GM12891 (cell line): ENCODE data around the gene CDH23.
A peak's percentile ranks its signal among the peaks of the same experiment; 100 is the strongest.

Experiments used
- DNase-seq: peaks from one replicate; pipeline ENCODE4 v3.0.0; 2011; ENCODE audit warnings: low spot score; ENCODE audit not compliant: insufficient read length
- FAIRE-seq: peaks from 2 replicates; lab custom pipeline; 2011; peaks lifted over from hg19 to GRCh38; lab: Jason Lieb, UNC
- PAX5 ChIP-seq: IDR thresholded peaks from 2 replicates; pipeline ENCODE4 v1.6.1; 2011; ENCODE audit warnings: low read length, moderate library complexity, mild to moderate bottlenecking; ENCODE audit not compliant: insufficient read depth, severe bottlenecking
- POLR2A ChIP-seq: IDR thresholded peaks from 2 replicates; pipeline ENCODE4 v1.6.1; 2011; ENCODE audit warnings: low read depth, low read length, control low read depth
- POLR2AphosphoS5 ChIP-seq: IDR thresholded peaks from 2 replicates; pipeline ENCODE4 v1.6.1; 2011; ENCODE audit warnings: low read depth, low read length, control low read depth
- POU2F2 ChIP-seq: IDR thresholded peaks from 2 replicates; pipeline ENCODE4 v1.6.1; 2011; ENCODE audit warnings: low read depth, mild to moderate bottlenecking, control low read depth, low read length, moderate library complexity
- SPI1 ChIP-seq: IDR thresholded peaks from 2 replicates; pipeline ENCODE4 v1.6.1; 2011; ENCODE audit warnings: low read depth, low read length, control low read depth
- TAF1 ChIP-seq: IDR thresholded peaks from 2 replicates; pipeline ENCODE4 v1.6.1; 2011; ENCODE audit warnings: low read depth, low read length, control low read depth

The CDH23 gene

GRCh38 chr10:71731791-71732190, 335.1 kb downstream of the CDH23 start:
- TF ChIP-seq TAF1 (no peak), SPI1 (no peak), POLR2AphosphoS5 (no peak), PAX5 (no peak), POLR2A (no peak), POU2F2 (no peak)
- DNase-seq (no peak), FAIRE-seq (no peak)

DNA sequence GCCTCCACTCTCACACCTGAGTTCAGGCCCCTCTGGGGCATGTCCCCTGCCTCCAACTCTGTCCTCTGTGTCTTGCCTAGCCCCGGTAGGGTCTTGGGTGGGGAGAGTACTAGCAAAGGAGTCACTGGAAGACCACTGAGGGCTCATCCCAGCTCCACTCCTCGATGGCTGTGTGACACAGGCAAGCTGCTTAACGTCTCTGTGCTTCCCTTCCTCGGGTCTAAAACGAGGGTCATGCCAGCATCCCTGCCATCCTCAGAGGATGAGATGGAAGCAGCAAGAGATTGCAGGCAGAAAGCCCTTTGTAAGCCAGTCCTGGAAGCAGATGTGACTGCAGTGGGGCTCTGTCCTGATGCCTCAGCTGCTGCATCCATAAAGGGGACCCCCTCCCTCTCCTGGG, 338.1 kb downstream of the CDH23 start:
- DNase-seq, result no peak
- no peak for FAIRE-seq
- no peak for TF ChIP-seq PAX5
- no peak for TF ChIP-seq POU2F2
- TF ChIP-seq SPI1, result no peak
- TF ChIP-seq TAF1, result no peak
- TF ChIP-seq POLR2A, result no peak
- no peak for TF ChIP-seq POLR2AphosphoS5

DNA sequence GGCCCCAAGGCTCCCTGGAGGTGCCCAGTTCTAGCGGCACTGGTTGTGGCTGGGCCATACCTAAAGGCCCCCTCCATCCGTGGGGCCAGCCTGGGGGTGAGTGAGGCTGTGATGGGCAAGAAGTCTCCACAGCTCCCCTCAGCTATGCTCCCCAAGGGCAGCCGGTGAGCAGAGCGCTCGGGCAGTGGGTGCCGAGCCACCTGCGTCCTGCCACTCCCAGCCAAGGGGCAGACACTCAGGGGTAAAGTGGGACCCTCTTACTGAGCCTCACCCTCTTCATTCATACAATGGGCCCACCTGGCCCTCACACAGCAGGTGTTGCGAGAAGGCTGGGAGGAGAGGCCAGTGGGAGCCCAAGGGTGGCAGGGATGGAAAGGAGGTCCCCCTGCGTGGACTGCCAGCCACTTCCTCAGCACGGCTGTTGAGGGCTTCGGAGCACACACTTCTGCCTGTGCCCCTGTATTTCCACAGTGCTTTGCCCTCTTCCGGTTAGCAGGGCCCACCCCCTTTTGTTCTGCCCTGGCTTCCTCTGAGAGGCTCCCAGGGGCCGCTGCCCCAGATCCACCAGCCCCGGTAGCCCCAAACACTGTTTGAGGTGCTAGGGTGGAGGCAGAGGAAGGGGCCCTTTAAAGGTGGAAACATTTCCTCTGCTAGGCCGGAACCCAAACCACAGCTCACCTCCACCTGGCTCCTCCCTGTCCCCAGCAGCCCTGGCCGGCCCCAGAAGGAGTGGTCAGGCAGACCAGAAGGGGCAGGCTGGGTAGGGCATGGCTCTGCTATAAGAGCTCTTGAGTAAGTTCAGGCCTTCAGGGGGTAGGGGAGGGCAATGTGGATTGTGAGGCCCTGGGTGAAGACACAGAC, 339.2 kb downstream of the CDH23 start:
- no peak for FAIRE-seq
- TF ChIP-seq PAX5 (no peak), TAF1 (no peak), POLR2AphosphoS5 (no peak), SPI1 (0 out of 2 replicates have a peak, but pooled peaks have one; percentile 8), POU2F2 (no peak), POLR2A (no peak)
- DNase-seq, result no peak

DNA sequence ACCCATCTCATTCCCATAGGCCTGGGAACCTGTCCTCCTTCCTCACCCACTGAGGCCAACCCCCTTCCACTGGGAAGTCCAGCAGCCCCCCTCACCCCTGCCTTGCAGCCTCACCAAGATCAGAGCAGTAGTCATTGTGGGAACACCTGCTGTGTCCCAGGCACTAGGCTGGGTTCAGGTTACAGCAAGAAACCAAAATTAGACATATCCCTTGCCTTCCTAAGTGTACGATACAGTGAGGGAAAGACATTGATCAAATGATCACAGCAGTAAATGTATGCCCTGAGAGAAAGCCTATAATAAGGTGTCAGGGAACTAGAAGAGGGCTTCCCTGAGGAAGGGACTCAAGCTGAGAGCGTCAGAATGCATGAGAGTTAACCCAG, 339.8 kb downstream of the CDH23 start:
- FAIRE-seq, result peak; percentile 88
- TF ChIP-seq SPI1 (no peak), PAX5 (no peak)
- no peak for DNase-seq

DNA sequence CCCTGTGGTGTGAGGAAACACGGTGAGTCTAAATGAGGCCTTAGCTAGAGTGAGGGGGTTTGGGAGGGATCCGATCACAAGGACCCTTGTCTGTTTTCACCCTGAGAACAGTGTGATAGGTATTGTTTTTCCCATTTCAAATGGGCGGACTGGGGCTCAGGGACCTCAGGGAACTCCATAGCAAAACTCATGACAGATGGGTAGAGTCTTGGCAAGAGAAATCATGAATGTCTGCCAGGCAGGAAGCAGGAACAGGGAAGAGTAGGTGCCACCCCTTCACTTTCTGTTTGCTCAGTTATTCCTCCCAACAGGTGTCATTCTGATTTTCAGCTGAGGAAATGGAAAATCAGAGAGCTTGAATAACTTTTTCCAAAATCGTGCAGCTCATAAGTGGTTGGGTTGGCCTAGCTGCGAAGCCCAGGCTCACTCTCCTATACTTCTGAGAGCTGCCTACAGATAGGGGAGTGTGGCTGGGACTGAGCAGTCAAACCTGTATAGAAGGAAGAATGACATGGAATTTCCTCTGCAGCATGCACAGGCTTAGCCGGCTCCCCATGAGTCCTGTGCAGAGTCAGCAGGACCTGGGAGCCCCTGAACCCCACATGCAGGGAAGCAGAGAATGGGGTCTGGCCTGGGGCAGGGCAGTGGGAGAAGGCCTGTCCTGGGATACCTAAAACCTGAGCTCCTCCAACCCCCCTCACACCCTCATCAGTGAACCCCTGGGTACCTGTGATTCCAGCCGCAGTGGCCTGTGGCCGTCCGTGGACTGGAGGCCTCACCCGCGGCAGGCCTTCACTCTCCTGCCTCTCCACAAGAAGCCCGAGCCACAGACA, 340.5 kb downstream of the CDH23 start:
- no peak for FAIRE-seq
- TF ChIP-seq POLR2AphosphoS5, result no peak
- no peak for TF ChIP-seq PAX5
- no peak for TF ChIP-seq POLR2A
- no peak for TF ChIP-seq POU2F2
- TF ChIP-seq TAF1, result no peak
- no peak for TF ChIP-seq SPI1
- DNase-seq, result no peak

DNA sequence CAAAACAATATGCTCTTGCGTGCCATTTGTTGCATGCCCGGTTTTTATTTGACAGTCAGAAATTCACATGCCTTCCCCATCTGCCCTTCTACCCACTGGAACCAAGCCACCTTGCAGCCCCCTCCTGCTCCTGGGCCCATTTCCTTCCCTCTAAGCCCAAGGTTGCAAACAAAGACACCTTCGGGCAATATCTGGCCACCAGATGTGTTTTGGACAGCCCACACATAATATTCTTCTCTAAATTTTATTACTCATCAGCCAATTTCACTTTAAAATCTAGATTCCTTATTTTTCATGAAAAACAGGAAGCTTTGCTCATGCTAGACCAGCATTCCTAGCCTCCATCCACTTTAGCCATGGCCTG, 341.1 kb downstream of the CDH23 start:
- TF ChIP-seq PAX5, result no peak
- no peak for TF ChIP-seq POLR2A
- no peak for TF ChIP-seq SPI1
- no peak for TF ChIP-seq POLR2AphosphoS5
- TF ChIP-seq TAF1, result no peak
- TF ChIP-seq POU2F2, result no peak
- FAIRE-seq (no peak), DNase-seq (no peak)

DNA sequence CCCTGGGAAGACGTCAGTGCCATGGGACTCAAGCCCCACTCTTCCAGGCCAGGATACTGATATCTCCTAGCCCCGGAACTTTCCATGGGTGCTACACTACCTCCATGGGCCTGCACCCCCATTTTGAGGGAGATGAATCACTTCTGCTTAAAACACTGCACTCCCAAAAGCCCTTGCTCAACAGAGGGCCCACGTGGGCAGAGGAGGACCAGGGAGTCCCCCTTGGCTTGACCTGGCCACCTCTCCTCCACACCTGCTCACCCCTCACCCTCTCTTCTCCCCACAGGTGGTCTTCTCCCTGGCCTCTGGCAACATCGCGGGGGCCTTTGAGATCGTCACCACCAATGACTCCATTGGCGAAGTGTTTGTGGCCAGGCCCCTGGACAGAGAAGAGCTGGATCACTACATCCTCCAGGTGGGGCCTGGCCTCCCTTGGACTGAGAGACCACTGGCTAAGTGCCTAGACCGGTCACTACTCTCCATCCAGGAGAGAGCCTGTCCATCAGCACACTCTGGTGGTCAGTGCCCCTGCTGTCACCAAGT, 342.7 kb downstream of the CDH23 start:
- DNase-seq (no peak), FAIRE-seq (no peak)
- TF ChIP-seq POLR2A (no peak), TAF1 (no peak), SPI1 (no peak), PAX5 (no peak), POLR2AphosphoS5 (no peak), POU2F2 (no peak)

DNA sequence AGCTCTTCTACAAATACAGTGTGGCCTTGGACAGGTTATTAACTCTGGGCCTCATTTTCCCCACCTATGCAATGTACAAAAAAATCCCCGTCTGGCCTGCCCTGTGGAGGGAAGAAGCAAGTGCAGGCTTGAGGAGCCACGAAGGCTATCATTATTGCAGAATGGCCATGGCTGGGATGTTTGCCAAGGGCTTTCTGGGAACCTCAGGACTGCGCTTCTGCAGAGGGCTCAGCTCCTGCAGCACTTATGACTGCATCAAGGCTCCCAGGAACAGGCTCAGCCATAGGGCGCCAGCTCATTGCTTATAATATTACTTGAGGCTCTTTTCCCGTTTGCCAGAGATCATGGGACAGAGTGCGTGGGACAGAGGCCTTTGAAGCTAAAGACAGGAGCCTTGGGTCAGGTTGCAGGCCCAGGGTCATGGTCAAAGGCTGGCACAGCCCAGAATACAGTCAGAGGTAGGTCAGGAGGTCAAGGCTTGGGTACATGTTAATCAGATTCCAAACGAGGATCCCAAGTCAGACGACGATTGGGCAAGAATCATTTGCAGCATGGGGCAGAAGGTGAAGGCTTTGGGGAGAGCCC, 343.4 kb downstream of the CDH23 start:
- TF ChIP-seq POLR2A (no peak), SPI1 (no peak), PAX5 (no peak), POLR2AphosphoS5 (no peak), POU2F2 (no peak), TAF1 (no peak)
- FAIRE-seq, result no peak
- DNase-seq, result no peak

GRCh38 chr10:71741029-71741428, 344.3 kb downstream of the CDH23 start:
- FAIRE-seq, result no peak
- no peak for TF ChIP-seq PAX5
- no peak for TF ChIP-seq POLR2AphosphoS5
- no peak for TF ChIP-seq POU2F2
- TF ChIP-seq TAF1, result no peak
- TF ChIP-seq SPI1, result no peak
- no peak for TF ChIP-seq POLR2A
- DNase-seq, result no peak
